ENCODE measurements around the gene HECW1.
"Not testable (repeated sequence)": the region's sequence is repeated elsewhere in the genome, so short reads cannot be mapped to it uniquely, and the experiment has no call there.

HECW1 gene

DNA sequence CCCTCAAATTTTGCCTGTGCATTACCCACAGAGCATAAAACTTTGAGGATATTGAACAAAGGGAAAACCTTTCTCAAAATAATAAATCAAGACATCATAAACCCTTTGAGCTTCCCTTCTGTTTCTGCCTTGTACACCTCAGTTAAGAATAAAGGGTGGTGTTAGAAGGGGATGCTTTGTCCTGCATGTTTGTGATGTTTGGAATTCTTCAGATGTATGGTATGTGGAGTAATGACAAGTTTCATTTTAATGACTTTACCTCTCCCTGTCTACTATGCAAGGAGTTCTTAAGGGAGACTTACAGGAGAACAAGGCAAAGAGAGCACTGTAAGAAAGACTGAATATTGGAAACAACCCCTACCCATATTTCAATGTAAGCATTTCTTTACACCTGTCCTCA, 99.2 kb downstream of the HECW1 start:
- no peak for DNase-seq

- no peak for DNase-seq
Measured at GRCh38 chr7:43212921-43213320, 100.5 kb downstream of the HECW1 start.

DNA sequence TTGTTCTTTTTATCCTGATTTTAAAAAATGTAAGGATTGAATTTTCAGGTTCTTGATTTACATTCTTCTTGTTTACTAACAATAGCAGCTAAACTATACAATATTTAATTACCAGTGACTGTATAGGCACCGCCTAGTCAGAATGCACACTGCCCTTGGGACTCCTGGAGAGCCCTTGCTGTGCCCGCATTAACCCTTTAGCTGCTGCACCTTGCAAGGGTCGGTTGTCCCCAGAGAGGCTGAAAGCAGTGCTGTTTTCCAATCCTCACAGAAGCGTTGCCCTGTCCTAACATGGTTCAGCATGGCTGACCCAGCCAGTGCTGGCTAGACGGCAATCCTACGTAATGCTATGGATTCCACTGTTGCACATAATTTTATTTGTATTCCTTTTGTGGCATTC, 102.6 kb downstream of the HECW1 start:
- no peak for DNase-seq

DNA sequence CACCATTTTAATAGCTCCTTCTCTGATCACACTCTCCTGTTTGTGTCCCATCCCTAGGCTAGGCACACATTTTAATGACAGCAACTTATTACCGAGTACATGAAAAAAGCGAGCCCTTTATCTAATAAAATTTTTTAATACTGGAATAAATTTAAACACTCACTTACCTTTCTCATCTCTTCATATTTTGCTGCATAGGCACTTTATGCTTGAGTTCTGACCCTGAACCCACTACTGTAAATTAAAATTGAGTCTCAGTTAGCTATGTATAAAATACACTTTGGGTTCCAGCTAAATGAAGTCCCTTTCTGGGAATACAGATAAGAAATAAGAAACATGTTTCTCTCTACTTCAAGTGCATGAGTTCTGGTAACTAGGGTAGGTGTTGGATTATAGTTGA, 104.6 kb downstream of the HECW1 start:
- DNase-seq, result no peak

DNA sequence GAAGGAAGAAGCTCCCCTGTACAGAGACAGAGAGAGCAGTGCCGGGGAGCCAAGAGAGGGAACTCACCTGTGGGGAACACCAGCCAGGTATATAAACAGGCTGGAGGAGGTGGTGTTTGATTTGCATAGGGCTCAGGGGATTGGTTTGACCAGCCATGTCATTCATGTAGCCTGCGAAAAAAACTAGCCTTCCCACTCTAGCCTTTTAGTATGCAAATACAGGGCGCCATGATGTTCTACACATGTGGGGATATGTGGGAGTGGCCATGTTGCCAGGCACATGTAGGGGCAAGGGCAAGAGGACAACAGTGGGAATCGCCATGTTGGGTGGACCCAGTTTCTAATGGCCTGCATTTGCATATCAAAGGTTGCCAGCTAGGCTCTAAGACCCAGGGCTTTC, 106.5 kb downstream of the HECW1 start:
- not testable (repeated sequence) for DNase-seq

GRCh38 chr7:43220250-43220649, 107.8 kb downstream of the HECW1 start:
- DNase-seq, result no peak

DNA sequence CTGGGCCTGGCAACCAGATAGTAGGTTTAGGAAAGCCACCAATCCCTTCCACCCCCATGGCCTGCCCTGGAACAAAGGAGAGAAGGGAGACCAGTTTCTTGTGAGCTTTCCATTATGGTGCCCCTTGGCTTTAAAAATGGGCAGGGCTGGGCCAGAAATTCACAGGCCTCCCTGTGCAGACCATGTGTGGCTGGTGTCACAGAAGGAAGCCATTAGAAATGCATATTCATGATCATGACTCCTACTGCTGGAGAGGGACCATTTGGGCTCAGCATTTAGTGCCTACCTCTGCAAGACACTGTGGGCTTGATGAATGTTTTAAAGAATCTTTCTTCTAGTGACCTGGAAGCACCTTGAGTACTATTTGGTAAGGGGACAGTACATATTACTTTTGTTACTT, 108.3 kb downstream of the HECW1 start:
- DNase-seq, result no peak

GRCh38 chr7:43229801-43230200, 117.4 kb downstream of the HECW1 start:
- DNase-seq, result no peak

DNA sequence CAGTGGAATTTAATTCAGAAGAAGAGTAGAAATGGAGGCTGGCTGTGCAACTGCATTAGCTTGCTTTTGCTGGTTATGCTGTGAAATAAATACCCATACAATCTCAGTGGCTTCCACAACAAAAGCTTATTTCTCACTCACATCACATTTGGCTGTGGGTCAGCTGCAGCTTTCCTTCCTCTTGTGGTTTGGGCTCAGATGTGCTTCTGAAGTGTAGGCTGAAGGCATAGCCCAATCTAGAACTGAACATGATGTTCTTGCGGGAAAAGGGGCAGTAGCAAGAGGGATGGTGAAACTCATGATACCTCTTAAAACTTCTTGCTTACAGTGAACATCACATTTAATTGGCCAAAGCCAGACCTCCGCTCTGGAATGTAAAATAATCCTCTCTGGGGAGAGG, 119.9 kb downstream of the HECW1 start:
- no peak for DNase-seq

DNA sequence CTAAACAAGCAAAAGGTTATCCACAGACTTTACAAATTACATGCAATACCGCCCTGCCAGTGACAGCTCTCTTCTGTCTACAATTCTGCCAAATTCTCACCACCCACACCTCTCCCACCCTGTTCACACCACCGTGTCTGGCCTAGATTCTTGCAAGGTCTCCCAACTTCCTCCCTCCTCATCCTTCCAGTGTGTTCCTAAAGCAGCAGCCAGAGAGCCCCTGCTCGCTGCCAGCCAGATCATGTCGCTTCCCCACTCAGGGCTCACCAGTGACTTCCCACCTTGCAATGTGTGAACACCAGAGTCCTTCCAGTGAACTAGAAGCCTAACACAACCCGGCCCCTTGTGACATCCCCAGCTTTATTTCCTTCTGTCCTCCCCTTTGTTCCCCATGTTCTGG, 121.6 kb downstream of the HECW1 start:
- DNase-seq, result no peak

DNA sequence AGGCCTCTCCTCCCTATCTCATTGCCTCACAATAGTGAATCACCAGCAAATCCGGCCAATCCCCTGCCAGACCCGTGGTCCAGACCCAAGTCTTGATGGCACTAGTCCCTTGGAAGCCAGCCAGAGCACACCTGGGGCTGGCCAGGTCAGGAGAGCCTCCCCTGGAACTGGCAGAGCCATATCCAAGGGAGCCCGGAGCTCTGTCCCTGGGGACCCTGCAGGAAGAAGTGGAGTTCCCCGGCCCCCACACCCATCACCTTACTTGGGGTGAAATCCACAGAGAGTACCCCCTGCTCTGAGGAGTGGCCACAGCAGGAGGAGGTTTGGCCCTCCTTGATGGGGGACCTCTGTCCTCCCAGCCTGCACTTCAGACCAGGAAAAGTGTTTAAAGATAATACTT, 122.5 kb downstream of the HECW1 start:
- DNase-seq, result no peak

- no peak for DNase-seq
Measured at GRCh38 chr7:43240565-43240964, 128.1 kb downstream of the HECW1 start.

GRCh38 chr7:43242628-43243255, 130.3 kb downstream of the HECW1 start:
- DNase-seq, result no peak

GRCh38 chr7:43244232-43244631, 131.8 kb downstream of the HECW1 start:
- DNase-seq, result no peak

GRCh38 chr7:43244784-43245183, 132.3 kb downstream of the HECW1 start:
- DNase-seq, result no peak

DNA sequence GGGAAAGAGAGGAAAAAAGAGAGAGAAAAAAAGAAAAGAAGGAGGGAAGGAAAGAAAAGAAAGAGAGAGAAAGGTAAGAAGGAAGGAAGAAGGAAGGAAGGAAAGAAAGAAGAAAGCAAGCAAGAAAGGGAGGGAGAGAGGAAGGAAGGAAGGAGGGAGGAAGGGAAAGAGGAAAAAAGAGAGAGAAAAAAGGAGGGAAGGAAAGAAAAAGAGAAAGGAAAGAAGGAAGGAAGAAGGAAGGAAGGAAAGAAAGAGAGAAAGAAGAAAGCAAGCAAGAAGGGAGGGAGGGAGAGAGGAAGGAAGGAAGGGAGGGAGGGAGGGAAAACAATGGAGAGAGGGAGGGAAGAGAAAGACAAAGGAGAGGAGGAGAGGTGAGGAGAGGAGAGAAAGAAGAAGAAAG, 135.3 kb downstream of the HECW1 start:
- no peak for DNase-seq

GRCh38 chr7:43248553-43248952, 136.1 kb downstream of the HECW1 start:
- DNase-seq, result no peak

- no peak for DNase-seq
Measured at GRCh38 chr7:43248961-43249822, 136.7 kb downstream of the HECW1 start.

GRCh38 chr7:43249823-43250145, 137.3 kb downstream of the HECW1 start:
- DNase-seq, result no peak

GRCh38 chr7:43260980-43261878, 148.8 kb downstream of the HECW1 start:
- DNase-seq, result peak; percentile 29

DNA sequence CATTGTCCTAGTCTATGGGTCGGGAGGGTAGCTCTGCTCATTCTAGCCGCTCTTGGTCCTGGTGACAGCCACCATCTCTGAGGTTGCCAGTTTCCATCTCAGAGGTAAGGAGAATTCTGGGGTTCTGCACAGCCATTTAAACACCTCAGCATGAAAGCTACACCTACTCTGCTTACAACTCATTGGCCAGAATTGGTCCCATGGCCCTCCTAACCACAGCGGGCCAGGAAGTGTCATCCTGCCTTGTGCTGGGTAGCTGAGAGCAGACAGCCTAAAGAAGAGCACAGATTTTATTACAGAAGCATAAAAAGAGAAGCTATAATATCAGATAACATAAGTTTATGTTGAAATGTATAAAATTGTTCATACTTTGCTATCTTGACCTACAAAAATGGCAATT, 152.7 kb downstream of the HECW1 start:
- DNase-seq, result no peak

- DNase-seq, result no peak
Measured at GRCh38 chr7:43273939-43274719, 161.7 kb downstream of the HECW1 start.

DNA sequence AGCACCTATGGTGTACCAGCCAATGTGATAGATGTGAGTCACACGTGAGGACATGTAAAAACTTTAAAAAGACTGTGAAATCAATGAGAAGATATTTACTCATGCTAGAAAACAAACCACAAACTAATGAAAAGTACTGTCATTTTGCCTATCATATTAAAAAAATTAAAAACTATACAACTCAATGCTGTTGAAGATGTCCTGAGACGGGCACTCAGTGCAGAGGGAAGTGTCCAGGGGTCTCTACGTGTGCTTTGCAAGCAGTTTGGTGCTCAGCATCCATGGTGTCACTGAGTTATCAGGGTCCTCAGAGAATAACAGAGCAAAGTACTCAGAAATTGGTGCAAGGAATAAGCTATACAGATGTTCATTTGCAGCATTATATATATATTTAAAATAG, 162.3 kb downstream of the HECW1 start:
- no peak for DNase-seq
